Neural progenitor cell (in vitro differentiated cells): Measurements from ENCODE around the gene OXLD1. TPM values are rescaled to one million over a fixed set of nuclear protein-coding genes. Genes with fewer than 3 reads are reported as not detected.

Source experiments
- DNase-seq: peaks from one replicate; pipeline ENCODE4 v3.0.0-alpha.2; 2016; ENCODE audit warnings: low spot score
- H2AFZ ChIP-seq: fragments of 200-600 bp; sonication (generic); replicated peaks from 2 replicates; pipeline ENCODE4 v1.6.1; 2016; ENCODE audit warnings: antibody characterized with exemption
- H3F3A ChIP-seq: fragments of 200-600 bp; sonication (generic); 2 replicates; pipeline ENCODE4 v1.6.1; 2016; ENCODE audit warnings: antibody characterized with exemption, low read depth
- H3K27ac ChIP-seq: fragments of 200-600 bp; sonication (generic); 2 replicates; pipeline ENCODE4 v1.5.1; 2016; ENCODE audit warnings: mild to moderate bottlenecking
- H3K27me3 ChIP-seq: fragments of 200-600 bp; sonication (generic); 2 replicates; pipeline ENCODE4 v1.6.1; 2016; ENCODE audit warnings: mild to moderate bottlenecking, moderate library complexity
- H3K36me3 ChIP-seq: fragments of 200-600 bp; sonication (generic); 2 replicates; pipeline ENCODE4 v1.5.1; 2016
- H3K4me1 ChIP-seq: fragments of 200-600 bp; sonication (generic); 2 replicates; pipeline ENCODE4 v1.6.1; 2016; ENCODE audit warnings: mixed run types
- H3K4me2 ChIP-seq: fragments of 200-600 bp; sonication (generic); 2 replicates; pipeline ENCODE4 v1.6.1; 2016
- H3K4me3 ChIP-seq: fragments of 200-600 bp; sonication (generic); 2 replicates; pipeline ENCODE4 v1.5.1; 2016
- H3K79me2 ChIP-seq: fragments of 200-600 bp; sonication (generic); 2 replicates; pipeline ENCODE4 v1.6.1; 2016; ENCODE audit warnings: low read depth
- H3K9ac ChIP-seq: fragments of 200-600 bp; sonication (generic); 2 replicates; pipeline ENCODE4 v1.6.1; 2016
- H3K9me3 ChIP-seq: fragments of 200-600 bp; sonication (generic); 2 replicates; pipeline ENCODE4 v1.5.1; 2016; ENCODE audit warnings: low read depth
- H4K20me1 ChIP-seq: fragments of 200-600 bp; sonication (generic); 2 replicates; pipeline ENCODE4 v1.6.1; 2016; ENCODE audit warnings: low read depth
- H3K27ac Mint-ChIP-seq: 3 replicates; pipeline ENCODE4 v1.8.0; 2021; ENCODE audit warnings: mixed read lengths
- H3K27me3 Mint-ChIP-seq: 2 replicates; pipeline ENCODE4 v1.8.0; 2022; ENCODE audit warnings: low read depth, mild to moderate bottlenecking, inconsistent platforms, moderate library complexity, mixed read lengths; ENCODE audit not compliant: insufficient read depth
- H3K36me3 Mint-ChIP-seq: 3 replicates; pipeline ENCODE4 v1.8.0; 2021; ENCODE audit warnings: mixed read lengths
- H3K4me1 Mint-ChIP-seq: 3 replicates; pipeline ENCODE4 v1.8.0; 2021; ENCODE audit warnings: mixed read lengths
- H3K4me3 Mint-ChIP-seq: 3 replicates; pipeline ENCODE4 v1.8.0; 2021; ENCODE audit warnings: mild to moderate bottlenecking, moderate library complexity, mixed read lengths
- H3K9me3 Mint-ChIP-seq: 3 replicates; pipeline ENCODE4 v1.8.0; 2020; ENCODE audit warnings: mixed read lengths
- EZH2 ChIP-seq: fragments of 200-600 bp; sonication (generic); IDR thresholded peaks from 2 replicates; pipeline ENCODE4 v1.6.1; 2017; ENCODE audit warnings: antibody characterized with exemption, mild to moderate bottlenecking, moderate library complexity
- EZH2phosphoT487 ChIP-seq: fragments of 200-600 bp; sonication (generic); IDR thresholded peaks from 2 replicates; pipeline ENCODE4 v1.6.1; 2017; ENCODE audit warnings: antibody characterized with exemption
- total RNA-seq: library from RNA; depleted of rRNA; stranded (reverse); fragments of >200 nt; gene quantifications from 2 replicates; pipeline ENCODE4 v1.2.3, GENCODE V29; 2015; ENCODE audit warnings: low replicate concordance
- TF ChIP-seq, protein P1 (sequence below): fragments of 200-600 bp; sonication (generic); IDR thresholded peaks from 2 replicates; pipeline ENCODE4 v1.5.1; 2017; ENCODE audit warnings: antibody characterized with exemption, mild to moderate bottlenecking

The OXLD1 gene
- total RNA-seq, 1 donor from 2014 or later = 11.9 TPM

- Mint-ChIP-seq H3K4me1 (peaks cover 23% of the 10 kb centered on the region), H3K36me3 (peaks cover 9% of the 10 kb centered on the region), H3K27ac (no peak overlapping the region), H3K27me3 (peaks cover 5% of the 10 kb centered on the region), H3K9me3 (no peaks in the 10 kb centered on the region), H3K4me3 (peak overlapping the region; percentile 90)
- TF ChIP-seq, protein P1, sequence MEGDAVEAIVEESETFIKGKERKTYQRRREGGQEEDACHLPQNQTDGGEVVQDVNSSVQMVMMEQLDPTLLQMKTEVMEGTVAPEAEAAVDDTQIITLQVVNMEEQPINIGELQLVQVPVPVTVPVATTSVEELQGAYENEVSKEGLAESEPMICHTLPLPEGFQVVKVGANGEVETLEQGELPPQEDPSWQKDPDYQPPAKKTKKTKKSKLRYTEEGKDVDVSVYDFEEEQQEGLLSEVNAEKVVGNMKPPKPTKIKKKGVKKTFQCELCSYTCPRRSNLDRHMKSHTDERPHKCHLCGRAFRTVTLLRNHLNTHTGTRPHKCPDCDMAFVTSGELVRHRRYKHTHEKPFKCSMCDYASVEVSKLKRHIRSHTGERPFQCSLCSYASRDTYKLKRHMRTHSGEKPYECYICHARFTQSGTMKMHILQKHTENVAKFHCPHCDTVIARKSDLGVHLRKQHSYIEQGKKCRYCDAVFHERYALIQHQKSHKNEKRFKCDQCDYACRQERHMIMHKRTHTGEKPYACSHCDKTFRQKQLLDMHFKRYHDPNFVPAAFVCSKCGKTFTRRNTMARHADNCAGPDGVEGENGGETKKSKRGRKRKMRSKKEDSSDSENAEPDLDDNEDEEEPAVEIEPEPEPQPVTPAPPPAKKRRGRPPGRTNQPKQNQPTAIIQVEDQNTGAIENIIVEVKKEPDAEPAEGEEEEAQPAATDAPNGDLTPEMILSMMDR = no peak
- TF ChIP-seq EZH2 (no peak), EZH2phosphoT487 (no peak)
- Histone ChIP-seq H3K27ac (no peak overlapping the region), H3F3A (peaks cover 6% of the 10 kb centered on the region), H3K4me1 (peaks cover 10% of the 10 kb centered on the region), H3K9me3 (no peaks in the 10 kb centered on the region), H3K4me2 (peak overlapping the region; percentile 95), H3K79me2 (peaks cover 50% of the 10 kb centered on the region), H3K27me3 (no peaks in the 10 kb centered on the region), H3K36me3 (no peaks in the 10 kb centered on the region), H4K20me1 (peaks cover 27% of the 10 kb centered on the region), H3K4me3 (peak overlapping the region; percentile 74), H3K9ac (peak overlapping the region; percentile 82), H2AFZ (no peak overlapping the region)
- peak; percentile 41 for DNase-seq
Measured at GRCh38 chr17:81684442-81684911, 18.1 kb upstream of the OXLD1 start.

DNA sequence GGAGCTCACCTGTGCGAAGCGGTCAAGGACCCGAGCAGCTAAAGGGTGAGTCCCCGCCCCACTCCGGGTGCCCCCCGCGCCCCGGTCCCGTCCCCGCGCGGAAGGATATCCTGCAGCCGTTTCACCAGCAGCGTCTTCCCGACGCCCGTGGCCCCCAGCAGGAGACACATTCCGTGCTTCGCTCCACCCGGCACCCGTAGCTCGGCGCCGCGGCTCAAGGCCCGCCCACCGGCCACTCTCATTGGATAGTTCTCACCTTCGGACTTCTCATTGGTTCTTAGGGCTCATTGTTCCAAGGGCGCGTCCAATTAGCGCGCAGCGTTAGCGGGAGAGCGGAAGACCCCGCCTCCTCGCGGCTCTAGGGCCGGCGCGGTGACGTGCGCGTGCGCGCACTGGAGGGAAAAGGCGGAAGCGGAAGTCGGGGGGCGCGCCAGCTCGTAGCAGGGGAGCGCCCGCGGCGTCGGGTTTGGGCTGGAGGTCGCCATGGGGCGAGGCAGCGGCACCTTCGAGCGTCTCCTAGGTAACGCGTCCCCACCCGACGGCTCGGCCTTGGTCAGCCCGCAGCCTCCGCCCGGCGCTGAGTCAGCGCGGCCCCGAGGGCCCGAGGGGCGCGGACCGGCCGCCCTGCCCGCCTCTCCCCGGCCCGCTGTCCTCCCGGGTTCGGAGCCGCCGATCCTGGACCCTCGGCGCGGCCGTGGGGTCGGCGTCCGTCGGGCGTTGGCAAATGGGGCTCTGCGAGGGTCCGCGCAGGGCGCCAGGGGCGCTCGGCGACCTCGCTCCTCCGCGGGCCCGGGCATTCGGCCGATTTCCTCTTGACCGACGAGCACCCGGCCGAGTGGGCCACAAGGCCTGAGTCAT is 17.4 kb upstream of the OXLD1 start, which contains the start of the genes ARL16 and HGS:
Gene ARL16, minus strand, starts transcription at position 214 of the 858 bp plus-strand sequence. Its CDS starts 44 bp downstream, at position 170.
Gene HGS, plus strand, starts transcription at position 428 of the 858 bp plus-strand sequence. Its CDS starts 56 bp downstream, at position 484.
- peaks cover 10% of the 10 kb centered on the region for H3K4me1 ChIP-seq
- no peaks in the 10 kb centered on the region for H3K27me3 ChIP-seq
- Mint-ChIP-seq H3K4me1 (peaks cover 23% of the 10 kb centered on the region), H3K36me3 (peaks cover 6% of the 10 kb centered on the region), H3K9me3 (no peaks in the 10 kb centered on the region), H3K27me3 (peaks cover 2% of the 10 kb centered on the region), H3K27ac (peak within 1 kb of the TSS; percentile 84), H3K4me3 (peak within 1 kb of the TSS; percentile 96)
- no peak within 1 kb of the TSS for H3K27ac ChIP-seq
- H4K20me1 ChIP-seq = peaks cover 27% of the 10 kb centered on the region
- no peaks in the 10 kb centered on the region for H3K9me3 ChIP-seq
- H2AFZ ChIP-seq = peak within 1 kb of the TSS; percentile 29
- peaks cover 6% of the 10 kb centered on the region for H3F3A ChIP-seq
- H3K9ac ChIP-seq = peak within 1 kb of the TSS; percentile 82
- H3K4me2 ChIP-seq = peak within 1 kb of the TSS; percentile 95
- H3K4me3 ChIP-seq = peak within 1 kb of the TSS; percentile 74
- TF ChIP-seq, protein P1 = no peak
- TF ChIP-seq EZH2 = no peak
- no peak for TF ChIP-seq EZH2phosphoT487
- H3K36me3 ChIP-seq = no peaks in the 10 kb centered on the region
- peak; percentile 100 for DNase-seq
- peaks cover 50% of the 10 kb centered on the region for H3K79me2 ChIP-seq

GRCh38 chr17:81683208-81683583 is 16.8 kb upstream of the OXLD1 start:
- Histone ChIP-seq H3K79me2 (peaks cover 50% of the 10 kb centered on the region), H3K4me1 (peaks cover 10% of the 10 kb centered on the region), H3K9me3 (no peaks in the 10 kb centered on the region), H3K36me3 (no peaks in the 10 kb centered on the region), H2AFZ (peak overlapping the region; percentile 29), H3K4me2 (peak overlapping the region; percentile 80), H4K20me1 (peaks cover 27% of the 10 kb centered on the region), H3K27me3 (no peaks in the 10 kb centered on the region), H3K27ac (no peak overlapping the region), H3K9ac (peak overlapping the region; percentile 77), H3F3A (peaks cover 6% of the 10 kb centered on the region), H3K4me3 (peak overlapping the region; percentile 74)
- H3K4me3 Mint-ChIP-seq = peak overlapping the region; percentile 96
- DNase-seq = peak; percentile 55
- H3K36me3 Mint-ChIP-seq = peaks cover 5% of the 10 kb centered on the region
- no peak for TF ChIP-seq EZH2phosphoT487
- TF ChIP-seq, protein P1 = no peak
- TF ChIP-seq EZH2 = no peak
- H3K27me3 Mint-ChIP-seq = peaks cover 2% of the 10 kb centered on the region
- peak overlapping the region; percentile 84 for H3K27ac Mint-ChIP-seq
- peaks cover 23% of the 10 kb centered on the region for H3K4me1 Mint-ChIP-seq
- H3K9me3 Mint-ChIP-seq = no peaks in the 10 kb centered on the region
